Mucosa of descending colon (tissue), 3 donors: ENCODE measurements around the gene KLHL30. TPM values are rescaled to one million over a fixed set of nuclear protein-coding genes. Genes with fewer than 3 reads are reported as not detected.

ENCODE experiments used
- ATAC-seq: fragments of 200-7000 bp; cut with Tn5 transposase; one replicate; pipeline ENCODE4 v1.9.1; 2020; ENCODE audit warnings: mild to moderate bottlenecking, moderate library complexity
- DNase-seq, 3 donors: peaks; one replicate each; pipeline ENCODE4 v3.0.0-alpha.2; 2020
- H3K36me3 ChIP-seq: fragments of 200-600 bp; one replicate; pipeline ENCODE4 v1.8.0; 2021; ENCODE audit warnings: low read depth, mild to moderate bottlenecking
- H3K4me1 ChIP-seq: fragments of 200-600 bp; one replicate; pipeline ENCODE4 v1.8.0; 2021; ENCODE audit warnings: low read depth, mild to moderate bottlenecking
- H3K4me3 ChIP-seq: fragments of 200-600 bp; one replicate; pipeline ENCODE4 v1.8.0; 2021; ENCODE audit warnings: mild to moderate bottlenecking
- H3K9me3 ChIP-seq: fragments of 200-600 bp; one replicate; pipeline ENCODE4 v1.8.0; 2021; ENCODE audit warnings: mild to moderate bottlenecking
- intact Hi-C, 2 donors: fragments of 100-400 bp; cut with DNase I in 1 of 2; cut with micrococcal nuclease in 1 of 2; formaldehyde crosslinking; loops; one replicate each; pipeline versions ENCODE4 v1.11.0 to v1.11.1; 2022; cut with DNase I, micrococcal nuclease
- long read RNA-seq, 2 donors: library from polyadenylated mRNA; unstranded; transcript quantifications; one replicate each; pipeline ENCODE4 v2.0.0, GENCODE V29; 2019 to 2021
- total RNA-seq, 3 donors: library from RNA; stranded (reverse); fragmentation: NEBNext Ultra II Directional in 2 of 3; extraction: Animal tissue kit (Norgen Biotek cat#: 25700) in 2 of 3; gene quantifications; one replicate each; pipeline versions ENCODE4 v1.2.1 to v1.2.4, GENCODE V29; 2021 to 2023
- TF ChIP-seq, protein P1 (sequence below): fragments of 200-600 bp; IDR thresholded peaks from one replicate; pipeline ENCODE4 v1.8.0; 2022; ENCODE audit warnings: antibody characterized with exemption, mild to moderate bottlenecking
- donor health status: DM: no; HTN: no; CAD: no; lungs with moderate emphysema.
- donor health status: DM: no; HTN: no; CAD: no.
- donor health status: DM: no; HTN: yes; CAD: no.

KLHL30 gene, protein sequence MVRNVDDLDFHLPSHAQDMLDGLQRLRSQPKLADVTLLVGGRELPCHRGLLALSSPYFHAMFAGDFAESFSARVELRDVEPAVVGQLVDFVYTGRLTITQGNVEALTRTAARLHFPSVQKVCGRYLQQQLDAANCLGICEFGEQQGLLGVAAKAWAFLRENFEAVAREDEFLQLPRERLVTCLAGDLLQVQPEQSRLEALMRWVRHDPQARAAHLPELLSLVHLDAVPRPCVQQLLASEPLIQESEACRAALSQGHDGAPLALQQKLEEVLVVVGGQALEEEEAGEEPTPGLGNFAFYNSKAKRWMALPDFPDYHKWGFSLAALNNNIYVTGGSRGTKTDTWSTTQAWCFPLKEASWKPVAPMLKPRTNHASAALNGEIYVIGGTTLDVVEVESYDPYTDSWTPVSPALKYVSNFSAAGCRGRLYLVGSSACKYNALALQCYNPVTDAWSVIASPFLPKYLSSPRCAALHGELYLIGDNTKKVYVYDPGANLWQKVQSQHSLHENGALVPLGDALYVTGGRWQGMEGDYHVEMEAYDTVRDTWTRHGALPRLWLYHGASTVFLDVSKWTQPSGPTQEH
- total RNA-seq = 1 to 10 TPM in 1 of 3 donors, under 1 TPM in 2; 0.17 to 1.1 (median 0.24) TPM
- long read RNA-seq, donor 1 = 0 reads
- long read RNA-seq, donor 2 = 0 reads

DNA sequence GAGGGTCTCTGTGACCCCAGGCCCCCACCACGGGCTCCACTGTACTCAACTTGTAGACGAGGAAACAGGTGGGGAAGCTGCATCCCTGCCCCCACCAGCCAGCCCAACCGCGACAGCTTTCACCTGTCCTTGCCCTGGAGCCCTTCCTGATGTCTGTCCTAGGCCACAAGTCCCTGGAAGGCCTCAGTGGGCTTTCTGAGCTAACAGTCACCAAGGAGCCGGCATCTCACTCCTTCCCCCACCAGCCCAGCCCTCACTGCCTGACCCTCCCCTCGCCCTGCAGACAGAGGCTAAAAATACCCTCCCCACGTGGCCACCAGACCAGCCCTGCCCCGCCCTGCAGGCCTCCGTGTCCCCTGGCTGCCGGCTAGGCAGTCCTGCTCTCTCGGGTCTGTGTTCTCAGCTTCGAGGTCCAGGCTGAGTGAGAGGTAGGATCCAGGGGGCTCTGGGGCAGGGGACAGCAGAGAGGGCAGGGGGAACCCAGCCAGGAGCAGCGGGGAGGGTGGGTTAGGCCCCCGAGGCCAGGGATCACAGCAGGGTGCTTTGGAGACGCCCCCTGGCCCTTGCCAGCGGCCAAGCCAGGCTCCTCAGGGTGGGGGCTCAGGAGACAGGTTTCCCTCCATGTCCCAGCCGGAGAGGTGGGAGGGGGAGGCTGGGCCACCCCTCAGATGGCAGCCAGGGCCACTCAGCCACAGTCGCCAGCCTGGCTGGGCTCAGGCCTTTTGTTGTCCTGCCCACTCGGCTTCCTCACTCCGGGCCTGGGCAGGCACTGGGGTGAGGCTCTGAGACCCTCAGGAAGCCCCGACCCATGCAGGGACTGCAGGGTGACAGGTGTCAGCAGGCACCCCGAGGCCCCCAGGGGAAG, at the start of gene KLHL30:
TSS of gene KLHL30 (plus strand) at position 338 of the 865 bp plus-strand sequence. CDS start 2,087 bp downstream, outside the sequence.
- no peak within 1 kb of the TSS for H3K4me3 ChIP-seq
- peaks cover 18% of the 10 kb centered on the region for H3K4me1 ChIP-seq
- ATAC-seq (no peak), DNase-seq (no peak)
- intact Hi-C loops = no loop called here
- no peaks in the 10 kb centered on the region for H3K36me3 ChIP-seq
- H3K9me3 ChIP-seq = no peaks in the 10 kb centered on the region
- TF ChIP-seq, protein P1, sequence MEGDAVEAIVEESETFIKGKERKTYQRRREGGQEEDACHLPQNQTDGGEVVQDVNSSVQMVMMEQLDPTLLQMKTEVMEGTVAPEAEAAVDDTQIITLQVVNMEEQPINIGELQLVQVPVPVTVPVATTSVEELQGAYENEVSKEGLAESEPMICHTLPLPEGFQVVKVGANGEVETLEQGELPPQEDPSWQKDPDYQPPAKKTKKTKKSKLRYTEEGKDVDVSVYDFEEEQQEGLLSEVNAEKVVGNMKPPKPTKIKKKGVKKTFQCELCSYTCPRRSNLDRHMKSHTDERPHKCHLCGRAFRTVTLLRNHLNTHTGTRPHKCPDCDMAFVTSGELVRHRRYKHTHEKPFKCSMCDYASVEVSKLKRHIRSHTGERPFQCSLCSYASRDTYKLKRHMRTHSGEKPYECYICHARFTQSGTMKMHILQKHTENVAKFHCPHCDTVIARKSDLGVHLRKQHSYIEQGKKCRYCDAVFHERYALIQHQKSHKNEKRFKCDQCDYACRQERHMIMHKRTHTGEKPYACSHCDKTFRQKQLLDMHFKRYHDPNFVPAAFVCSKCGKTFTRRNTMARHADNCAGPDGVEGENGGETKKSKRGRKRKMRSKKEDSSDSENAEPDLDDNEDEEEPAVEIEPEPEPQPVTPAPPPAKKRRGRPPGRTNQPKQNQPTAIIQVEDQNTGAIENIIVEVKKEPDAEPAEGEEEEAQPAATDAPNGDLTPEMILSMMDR = no peak

DNA sequence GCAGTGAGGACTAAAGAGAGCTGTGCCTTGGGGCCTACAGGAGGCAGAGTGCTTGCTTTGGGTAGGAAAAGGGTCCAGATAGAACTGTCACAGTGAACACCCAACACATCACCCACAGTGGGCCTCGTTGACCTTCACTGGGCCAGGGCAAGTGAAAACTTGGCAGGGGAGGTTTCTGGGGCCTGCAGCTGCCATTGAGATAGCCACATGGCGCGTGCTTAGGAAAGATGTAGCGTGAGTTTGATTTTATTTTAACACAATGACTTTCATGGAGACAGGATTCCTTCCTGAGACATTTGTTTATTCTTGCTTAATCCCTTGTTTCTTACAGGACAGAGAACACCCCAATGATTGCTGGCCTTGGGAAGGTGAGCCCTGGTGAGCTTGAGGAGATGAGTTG, 47.6 kb upstream of the KLHL30 start:
- no peaks in the 10 kb centered on the region for H3K9me3 ChIP-seq
- no peak overlapping the region for H3K4me3 ChIP-seq
- ATAC-seq (no peak), DNase-seq (no peak)
- intact Hi-C loops = no loop called here
- TF ChIP-seq, protein P1 = no peak
- no peaks in the 10 kb centered on the region for H3K36me3 ChIP-seq
- no peaks in the 10 kb centered on the region for H3K4me1 ChIP-seq

DNA sequence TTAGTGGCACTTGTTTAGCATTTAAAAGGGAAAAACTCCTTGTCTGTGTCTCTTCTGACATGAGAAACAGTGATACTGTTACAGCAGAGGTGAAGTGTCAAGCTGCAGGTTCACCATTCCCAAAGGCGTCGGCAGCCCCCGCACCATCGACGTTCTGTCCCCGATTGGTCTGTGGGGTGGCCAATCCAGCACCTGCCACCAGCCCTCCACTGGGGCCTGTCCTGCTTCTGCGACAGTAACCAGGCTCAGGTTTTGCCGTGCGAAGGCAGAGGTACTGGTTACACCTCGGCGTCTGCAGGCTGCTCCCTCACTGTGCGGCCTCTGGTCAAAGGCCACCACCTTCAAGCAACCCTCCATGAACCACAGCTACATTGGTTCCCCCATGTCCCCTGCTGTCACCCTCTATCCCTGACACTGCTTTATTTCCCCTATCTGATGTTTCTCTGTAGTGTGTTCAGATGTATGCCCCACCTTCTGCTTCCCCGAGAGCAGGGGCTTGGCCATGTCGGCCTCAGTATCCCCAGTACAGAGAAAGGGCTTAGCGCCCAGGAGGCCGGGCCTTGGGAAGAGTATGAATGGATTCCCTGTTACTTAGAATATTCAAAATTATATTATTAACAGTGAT, 46.9 kb upstream of the KLHL30 start:
- Histone ChIP-seq H3K36me3 (no peaks in the 10 kb centered on the region), H3K9me3 (no peaks in the 10 kb centered on the region), H3K4me1 (no peaks in the 10 kb centered on the region), H3K4me3 (no peak overlapping the region)
- intact Hi-C loops = no loop called here
- ATAC-seq (no peak), DNase-seq (no peak)
- TF ChIP-seq, protein P1 = no peak

DNA sequence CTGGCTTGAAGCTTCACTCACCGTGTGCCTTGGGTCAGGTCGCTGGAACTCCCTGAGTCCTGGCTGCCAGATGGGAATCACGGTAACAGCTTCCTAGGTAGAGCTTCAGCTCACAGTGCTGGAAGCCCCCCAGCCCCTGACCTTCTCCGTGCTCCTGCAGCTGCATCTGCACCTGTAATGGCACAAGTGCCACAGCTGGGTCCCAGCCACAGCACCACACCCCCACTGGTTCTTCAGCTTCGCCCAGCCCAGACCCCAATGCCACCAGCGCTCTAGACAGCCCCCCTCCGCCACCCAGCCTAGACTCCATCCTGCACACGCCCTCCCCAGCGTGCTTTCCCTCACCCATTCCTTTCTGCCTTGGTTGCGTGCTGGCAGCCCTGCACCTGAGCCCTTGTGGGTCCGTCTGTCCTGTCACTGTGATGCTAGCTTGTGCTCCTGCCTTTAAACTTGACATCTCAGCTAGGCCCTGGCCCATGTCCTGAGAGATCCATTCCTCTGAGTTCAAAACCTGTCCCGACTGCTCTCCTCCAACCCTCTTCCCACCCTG, 45.9 kb upstream of the KLHL30 start:
- intact Hi-C loops = no loop called here
- Histone ChIP-seq H3K4me3 (no peak overlapping the region), H3K9me3 (no peaks in the 10 kb centered on the region), H3K36me3 (no peaks in the 10 kb centered on the region), H3K4me1 (no peaks in the 10 kb centered on the region)
- no peak for DNase-seq
- TF ChIP-seq, protein P1 = no peak
- ATAC-seq = no peak
